Measurements from ENCODE around the gene UBA1. TPM values are rescaled to one million over a fixed set of nuclear protein-coding genes. Genes with fewer than 3 reads are reported as not detected.

The UBA1 gene
- total and polyA plus RNA-seq, 8 donors = 192 to 248 (median 218) TPM

DNA sequence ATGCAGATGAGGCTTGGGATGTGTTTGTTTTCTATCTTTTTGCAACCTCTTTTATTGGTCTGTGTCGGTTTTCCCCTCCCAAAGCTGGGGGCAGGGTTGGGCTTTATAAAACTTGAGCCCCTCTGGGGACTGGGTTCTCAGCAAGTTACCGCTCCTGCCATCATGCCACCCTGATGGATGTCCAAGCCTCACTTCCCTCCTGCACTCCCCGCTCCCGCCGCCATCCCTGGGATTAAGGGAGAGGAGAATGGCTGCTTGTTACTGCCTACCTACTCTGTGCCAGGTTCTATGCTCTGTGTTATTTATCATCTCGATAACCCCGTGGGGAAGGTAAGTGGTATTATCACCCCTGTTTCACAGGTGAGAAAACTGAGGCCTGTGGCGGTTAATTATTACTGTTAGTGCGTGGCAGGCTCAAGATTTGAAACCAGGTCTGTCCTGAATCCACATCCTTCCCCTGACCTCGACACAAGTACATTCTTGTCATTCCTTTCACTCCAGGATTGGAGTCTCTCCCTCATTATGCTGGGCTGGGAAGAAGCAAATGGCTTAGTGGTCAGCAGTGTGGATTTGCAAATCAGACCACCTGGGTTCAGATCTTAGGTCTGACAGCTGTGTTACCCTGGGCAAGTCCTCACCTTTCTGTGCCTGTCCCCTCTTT, 4.5 kb downstream of the UBA1 start:
- H3K36me3 ChIP-seq = peaks cover 0 to 49% of the 10 kb centered on the region in 2 donors
- H3K4me3 ChIP-seq = no peak overlapping the region
- TF ChIP-seq, protein P1, sequence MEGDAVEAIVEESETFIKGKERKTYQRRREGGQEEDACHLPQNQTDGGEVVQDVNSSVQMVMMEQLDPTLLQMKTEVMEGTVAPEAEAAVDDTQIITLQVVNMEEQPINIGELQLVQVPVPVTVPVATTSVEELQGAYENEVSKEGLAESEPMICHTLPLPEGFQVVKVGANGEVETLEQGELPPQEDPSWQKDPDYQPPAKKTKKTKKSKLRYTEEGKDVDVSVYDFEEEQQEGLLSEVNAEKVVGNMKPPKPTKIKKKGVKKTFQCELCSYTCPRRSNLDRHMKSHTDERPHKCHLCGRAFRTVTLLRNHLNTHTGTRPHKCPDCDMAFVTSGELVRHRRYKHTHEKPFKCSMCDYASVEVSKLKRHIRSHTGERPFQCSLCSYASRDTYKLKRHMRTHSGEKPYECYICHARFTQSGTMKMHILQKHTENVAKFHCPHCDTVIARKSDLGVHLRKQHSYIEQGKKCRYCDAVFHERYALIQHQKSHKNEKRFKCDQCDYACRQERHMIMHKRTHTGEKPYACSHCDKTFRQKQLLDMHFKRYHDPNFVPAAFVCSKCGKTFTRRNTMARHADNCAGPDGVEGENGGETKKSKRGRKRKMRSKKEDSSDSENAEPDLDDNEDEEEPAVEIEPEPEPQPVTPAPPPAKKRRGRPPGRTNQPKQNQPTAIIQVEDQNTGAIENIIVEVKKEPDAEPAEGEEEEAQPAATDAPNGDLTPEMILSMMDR (IDR thresholded peaks at IDR 0.05) = no peak
- H3K27ac ChIP-seq = no peak overlapping the region
- no peak for DNase-seq
- H3K9me3 ChIP-seq = no peaks in the 10 kb centered on the region
- no peak for ATAC-seq
- peaks cover 32 to 37% of the 10 kb centered on the region in 2 donors for H3K4me1 ChIP-seq
- intact Hi-C loops (cut with DNase I) = loop anchor here in 1 of 2 donors (10.0 kb wide), 1 partner anchor 327 kb away; no protein-coding TSS in a partner anchor
- no peaks in the 10 kb centered on the region for H3K27me3 ChIP-seq

DNA sequence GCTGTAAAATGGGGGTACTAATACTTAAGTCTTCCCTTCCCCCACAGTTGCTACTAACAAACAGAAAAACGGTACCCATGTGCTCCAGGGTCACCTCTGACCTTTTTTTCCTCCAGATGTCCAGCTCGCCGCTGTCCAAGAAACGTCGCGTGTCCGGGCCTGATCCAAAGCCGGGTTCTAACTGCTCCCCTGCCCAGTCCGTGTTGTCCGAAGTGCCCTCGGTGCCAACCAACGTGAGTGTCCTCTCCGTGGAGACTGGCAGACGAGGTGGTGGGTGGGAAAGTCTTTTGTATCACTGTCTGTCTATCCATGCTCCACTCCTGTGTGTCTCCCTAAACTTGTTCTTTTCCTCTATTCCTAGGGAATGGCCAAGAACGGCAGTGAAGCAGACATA, 5.1 kb downstream of the UBA1 start:
- intact Hi-C loops (cut with DNase I) = loop anchor here in 1 of 2 donors (10.0 kb wide), 1 partner anchor 326 kb away; no protein-coding TSS in a partner anchor
- TF ChIP-seq, protein P1 (IDR thresholded peaks at IDR 0.05) = no peak
- Histone ChIP-seq H3K27me3 (no peaks in the 10 kb centered on the region), H3K4me3 (no peak overlapping the region), H3K36me3 (peaks cover 0 to 55% of the 10 kb centered on the region in 2 donors), H3K27ac (no peak overlapping the region), H3K4me1 (peaks cover 32 to 34% of the 10 kb centered on the region in 2 donors), H3K9me3 (no peaks in the 10 kb centered on the region)
- ATAC-seq = no peak
- DNase-seq = no peak

DNA sequence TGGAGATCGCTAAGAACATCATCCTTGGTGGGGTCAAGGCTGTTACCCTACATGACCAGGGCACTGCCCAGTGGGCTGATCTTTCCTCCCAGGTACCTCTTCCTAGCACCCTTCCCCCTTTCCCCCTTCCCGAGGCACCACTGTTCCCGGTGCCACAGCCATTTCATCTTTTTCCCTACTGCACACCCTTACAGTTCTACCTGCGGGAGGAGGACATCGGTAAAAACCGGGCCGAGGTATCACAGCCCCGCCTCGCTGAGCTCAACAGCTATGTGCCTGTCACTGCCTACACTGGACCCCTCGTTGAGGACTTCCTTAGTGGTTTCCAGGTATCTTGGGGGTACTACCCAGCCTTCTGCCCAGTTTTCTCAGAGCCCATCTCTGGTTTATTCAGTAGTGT, 5.7 kb downstream of the UBA1 start:
- no peak overlapping the region for H3K4me3 ChIP-seq
- H3K27me3 ChIP-seq = no peaks in the 10 kb centered on the region
- ATAC-seq = no peak
- no peaks in the 10 kb centered on the region for H3K9me3 ChIP-seq
- H3K36me3 ChIP-seq = peaks cover 0 to 61% of the 10 kb centered on the region in 2 donors
- TF ChIP-seq, protein P1 (IDR thresholded peaks at IDR 0.05) = no peak
- H3K27ac ChIP-seq = no peak overlapping the region
- intact Hi-C loops (cut with DNase I) = loop anchor here in 1 of 2 donors (10.0 kb wide), 1 partner anchor 326 kb away; no protein-coding TSS in a partner anchor
- no peak for DNase-seq
- H3K4me1 ChIP-seq = peaks cover 32 to 34% of the 10 kb centered on the region in 2 donors

- H3K4me1 ChIP-seq = peaks cover 23 to 24% of the 10 kb centered on the region in 2 donors
- no peaks in the 10 kb centered on the region for H3K27me3 ChIP-seq
- peak; percentile 37 for ATAC-seq
- H3K36me3 ChIP-seq = peaks cover 0 to 74% of the 10 kb centered on the region in 2 donors
- TF ChIP-seq, protein P1 (IDR thresholded peaks at IDR 0.05) = no peak
- no peak overlapping the region for H3K4me3 ChIP-seq
- H3K9me3 ChIP-seq = no peaks in the 10 kb centered on the region
- DNase-seq = no peak
- H3K27ac ChIP-seq = no peak overlapping the region
- intact Hi-C loops (cut with DNase I) = no loop called here
Observed at GRCh38 chrX:47200385-47201150, 6.9 kb downstream of the UBA1 start.

DNA sequence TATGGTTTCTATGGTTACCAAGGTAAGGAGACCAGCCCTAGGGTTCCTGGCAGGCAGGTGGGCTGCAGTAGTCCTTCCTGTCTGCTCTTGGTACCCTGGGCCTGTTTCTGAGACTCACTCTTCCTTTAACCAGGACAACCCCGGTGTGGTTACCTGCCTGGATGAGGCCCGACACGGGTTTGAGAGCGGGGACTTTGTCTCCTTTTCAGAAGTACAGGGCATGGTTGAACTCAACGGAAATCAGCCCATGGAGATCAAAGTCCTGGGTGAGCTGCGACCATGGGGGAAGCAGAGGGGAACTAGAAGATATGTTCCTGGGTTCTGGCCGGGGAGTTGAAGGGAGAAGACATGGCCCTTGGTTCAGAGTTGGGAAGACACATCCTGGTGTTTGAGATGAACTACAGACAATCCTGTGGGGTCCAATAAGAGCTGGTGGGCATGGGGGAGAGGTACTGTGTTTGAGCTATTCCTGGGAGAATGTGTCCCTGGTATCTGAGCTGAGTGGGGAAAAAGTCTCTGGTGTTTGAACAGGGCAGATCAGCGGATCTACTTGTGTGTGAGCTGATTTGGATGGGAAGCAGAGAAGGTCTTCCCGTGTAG, 7.8 kb downstream of the UBA1 start:
- H3K9me3 ChIP-seq = no peaks in the 10 kb centered on the region
- intact Hi-C loops (cut with DNase I) = no loop called here
- H3K4me1 ChIP-seq = peaks cover 14 to 16% of the 10 kb centered on the region in 2 donors
- H3K4me3 ChIP-seq = no peak overlapping the region
- H3K27me3 ChIP-seq = no peaks in the 10 kb centered on the region
- DNase-seq = no peak
- no peak for ATAC-seq
- TF ChIP-seq, protein P1 (IDR thresholded peaks at IDR 0.05) = no peak
- H3K27ac ChIP-seq = no peak overlapping the region
- H3K36me3 ChIP-seq = peaks cover 0 to 82% of the 10 kb centered on the region in 2 donors
